Suprapubic skin (tissue), 3 donors: ENCODE results near the gene PLK1.
"Not testable (repeated sequence)": the region's sequence is repeated elsewhere in the genome, so short reads cannot be mapped to it uniquely, and the experiment has no call there.

ENCODE experiments used
- EP300 ChIP-seq: sonication (generic); formaldehyde crosslinking; IDR thresholded peaks from one replicate; pipeline ENCODE4 v1.6.1; 2017; ENCODE audit warnings: antibody characterized with exemption
- POLR2A ChIP-seq, 2 donors: fragments of 450-650 bp; IDR thresholded peaks; one replicate each; pipeline ENCODE4 v1.6.1; 2017; ENCODE audit warnings: antibody characterized with exemption in 2 of 2, mild to moderate bottlenecking in 2 of 2, moderate library complexity in 2 of 2
- TF ChIP-seq, protein P1 (sequence below), 2 donors: fragments of 200-600 bp in 1 of 2; fragments of 450-650 bp in 1 of 2; sonication (generic) in 1 of 2; IDR thresholded peaks; one replicate each; pipeline ENCODE4 v1.5.1; 2016 to 2019; ENCODE audit warnings: antibody characterized with exemption in 2 of 2, mild to moderate bottlenecking in 1 of 2, moderate library complexity in 1 of 2

- TF ChIP-seq EP300; POLR2A (IDR thresholded peaks at IDR 0.05): not testable (repeated sequence)
- TF ChIP-seq, protein P1, sequence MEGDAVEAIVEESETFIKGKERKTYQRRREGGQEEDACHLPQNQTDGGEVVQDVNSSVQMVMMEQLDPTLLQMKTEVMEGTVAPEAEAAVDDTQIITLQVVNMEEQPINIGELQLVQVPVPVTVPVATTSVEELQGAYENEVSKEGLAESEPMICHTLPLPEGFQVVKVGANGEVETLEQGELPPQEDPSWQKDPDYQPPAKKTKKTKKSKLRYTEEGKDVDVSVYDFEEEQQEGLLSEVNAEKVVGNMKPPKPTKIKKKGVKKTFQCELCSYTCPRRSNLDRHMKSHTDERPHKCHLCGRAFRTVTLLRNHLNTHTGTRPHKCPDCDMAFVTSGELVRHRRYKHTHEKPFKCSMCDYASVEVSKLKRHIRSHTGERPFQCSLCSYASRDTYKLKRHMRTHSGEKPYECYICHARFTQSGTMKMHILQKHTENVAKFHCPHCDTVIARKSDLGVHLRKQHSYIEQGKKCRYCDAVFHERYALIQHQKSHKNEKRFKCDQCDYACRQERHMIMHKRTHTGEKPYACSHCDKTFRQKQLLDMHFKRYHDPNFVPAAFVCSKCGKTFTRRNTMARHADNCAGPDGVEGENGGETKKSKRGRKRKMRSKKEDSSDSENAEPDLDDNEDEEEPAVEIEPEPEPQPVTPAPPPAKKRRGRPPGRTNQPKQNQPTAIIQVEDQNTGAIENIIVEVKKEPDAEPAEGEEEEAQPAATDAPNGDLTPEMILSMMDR (IDR thresholded peaks at IDR 0.05) = not testable (repeated sequence)
Measured at GRCh38 chr16:23631874-23632273, 46.8 kb upstream of the PLK1 start.
